HEK293 (cell line): ENCODE measurements around the gene ARMH2.

Source experiments
- GLIS1 ChIP-seq: fragments of 450-650 bp; formaldehyde crosslinking; IDR thresholded peaks from 2 replicates; pipeline ENCODE4 v1.5.1; 2016; ENCODE audit warnings: missing biosample characterization, missing genetic modification characterization
- HIC1 ChIP-seq: fragments of 450-650 bp; formaldehyde crosslinking; IDR thresholded peaks from 2 replicates; pipeline ENCODE4 v1.5.1; 2016; ENCODE audit warnings: missing biosample characterization, missing genetic modification characterization
- HOXC10 ChIP-seq: sonication (generic); formaldehyde crosslinking; IDR thresholded peaks from 2 replicates; pipeline ENCODE4 v1.8.1; 2023; ENCODE audit warnings: mild to moderate bottlenecking, missing genetic modification reagents
- KLF10 ChIP-seq: fragments of 450-650 bp; IDR thresholded peaks from 2 replicates; pipeline ENCODE4 v1.5.1; 2018; ENCODE audit warnings: missing biosample characterization, mild to moderate bottlenecking, missing genetic modification characterization
- KLF9 ChIP-seq: fragments of 450-650 bp; formaldehyde crosslinking; IDR thresholded peaks from 2 replicates; pipeline ENCODE4 v1.5.1; 2016; ENCODE audit warnings: missing biosample characterization, missing genetic modification characterization, low read depth
- OSR2 ChIP-seq: fragments of 450-650 bp; formaldehyde crosslinking; IDR thresholded peaks from 2 replicates; pipeline ENCODE4 v1.5.1; 2016; ENCODE audit warnings: missing biosample characterization, missing genetic modification characterization
- SP3 ChIP-seq: fragments of 450-650 bp; formaldehyde crosslinking; IDR thresholded peaks from 2 replicates; pipeline ENCODE4 v1.5.1; 2016; ENCODE audit warnings: missing biosample characterization, missing genetic modification characterization
- TCF7L2 ChIP-seq: IDR thresholded peaks from 2 replicates; pipeline ENCODE4 v1.6.1; 2011; ENCODE audit warnings: low read depth, mild to moderate bottlenecking, inconsistent platforms, low read length, moderate library complexity, borderline replicate concordance
- ZBTB20 ChIP-seq: fragments of 450-650 bp; formaldehyde crosslinking; IDR thresholded peaks from 2 replicates; pipeline ENCODE4 v1.5.1; 2016; ENCODE audit warnings: missing biosample characterization, missing genetic modification characterization
- ZBTB49 ChIP-seq: fragments of 450-650 bp; formaldehyde crosslinking; IDR thresholded peaks from 2 replicates; pipeline ENCODE4 v1.5.1; 2016; ENCODE audit warnings: missing biosample characterization, missing genetic modification characterization, low read depth
- ZBTB6 ChIP-seq: fragments of 450-650 bp; formaldehyde crosslinking; IDR thresholded peaks from 2 replicates; pipeline ENCODE4 v1.5.1; 2017; ENCODE audit warnings: missing biosample characterization, missing genetic modification characterization
- ZBTB8A ChIP-seq: fragments of 450-650 bp; formaldehyde crosslinking; IDR thresholded peaks from 2 replicates; pipeline ENCODE4 v1.5.1; 2016; ENCODE audit warnings: missing biosample characterization, missing genetic modification characterization
- ZFHX2 ChIP-seq: fragments of 450-650 bp; formaldehyde crosslinking; conservative IDR thresholded peaks from 2 replicates; pipeline ENCODE4 v1.5.1; 2016; ENCODE audit warnings: missing biosample characterization, missing genetic modification characterization
- ZFP69B ChIP-seq: fragments of 450-650 bp; formaldehyde crosslinking; IDR thresholded peaks from 2 replicates; pipeline ENCODE4 v1.5.1; 2016; ENCODE audit warnings: missing biosample characterization, missing genetic modification characterization
- ZNF138 ChIP-seq: fragments of 450-650 bp; formaldehyde crosslinking; IDR thresholded peaks from 2 replicates; pipeline ENCODE4 v1.5.1; 2016; ENCODE audit warnings: missing biosample characterization, missing genetic modification characterization, borderline replicate concordance
- ZNF24 ChIP-seq: fragments of 450-650 bp; formaldehyde crosslinking; IDR thresholded peaks from 2 replicates; pipeline ENCODE4 v1.5.1; 2016; ENCODE audit warnings: missing biosample characterization, missing genetic modification characterization
- ZNF248 ChIP-seq: fragments of 450-650 bp; formaldehyde crosslinking; IDR thresholded peaks from 2 replicates; pipeline ENCODE4 v1.5.1; 2017; ENCODE audit warnings: missing biosample characterization, missing genetic modification characterization
- ZNF280C ChIP-seq: fragments of 450-650 bp; formaldehyde crosslinking; IDR thresholded peaks from 2 replicates; pipeline ENCODE4 v1.5.1; 2016; ENCODE audit warnings: missing biosample characterization, missing genetic modification characterization
- ZNF335 ChIP-seq: fragments of 450-650 bp; formaldehyde crosslinking; conservative IDR thresholded peaks from 2 replicates; pipeline ENCODE4 v1.5.1; 2016; ENCODE audit warnings: missing biosample characterization, missing genetic modification characterization
- ZNF350 ChIP-seq: fragments of 450-650 bp; formaldehyde crosslinking; IDR thresholded peaks from 2 replicates; pipeline ENCODE4 v1.5.0; 2017; ENCODE audit warnings: missing biosample characterization, mild to moderate bottlenecking, missing genetic modification characterization
- ZNF354C ChIP-seq: fragments of 450-650 bp; formaldehyde crosslinking; IDR thresholded peaks from 2 replicates; pipeline ENCODE4 v1.5.1; 2016; ENCODE audit warnings: missing biosample characterization, missing genetic modification characterization, low read depth, borderline replicate concordance
- ZNF366 ChIP-seq: fragments of 450-650 bp; formaldehyde crosslinking; conservative IDR thresholded peaks from 2 replicates; pipeline ENCODE4 v1.5.1; 2016; ENCODE audit warnings: missing biosample characterization, missing genetic modification characterization
- ZNF394 ChIP-seq: fragments of 450-650 bp; formaldehyde crosslinking; IDR thresholded peaks from 2 replicates; pipeline ENCODE4 v1.5.1; 2016; ENCODE audit warnings: missing biosample characterization, missing genetic modification characterization, mild to moderate bottlenecking, moderate library complexity, borderline replicate concordance
- ZNF529 ChIP-seq: fragments of 450-650 bp; formaldehyde crosslinking; IDR thresholded peaks from 2 replicates; pipeline ENCODE4 v1.5.1; 2017; ENCODE audit warnings: missing genetic modification characterization, missing biosample characterization; ENCODE audit not compliant: insufficient replicate concordance
- ZNF530 ChIP-seq: fragments of 450-650 bp; formaldehyde crosslinking; IDR thresholded peaks from 2 replicates; pipeline ENCODE4 v1.5.1; 2016; ENCODE audit warnings: low read depth, missing biosample characterization, missing genetic modification characterization
- ZNF600 ChIP-seq: fragments of 450-650 bp; formaldehyde crosslinking; IDR thresholded peaks from 2 replicates; pipeline ENCODE4 v1.5.1; 2016; ENCODE audit warnings: missing biosample characterization, missing genetic modification characterization
- ZNF629 ChIP-seq: fragments of 450-650 bp; formaldehyde crosslinking; IDR thresholded peaks from 2 replicates; pipeline ENCODE4 v1.5.1; 2017; ENCODE audit warnings: missing biosample characterization, missing genetic modification characterization
- ZNF664 ChIP-seq: fragments of 450-650 bp; formaldehyde crosslinking; IDR thresholded peaks from 2 replicates; pipeline ENCODE4 v1.5.1; 2016; ENCODE audit warnings: missing biosample characterization, missing genetic modification characterization
- ZNF707 ChIP-seq: fragments of 450-650 bp; formaldehyde crosslinking; IDR thresholded peaks from 2 replicates; pipeline ENCODE4 v1.5.1; 2016; ENCODE audit warnings: missing biosample characterization, missing genetic modification characterization
- ZNF785 ChIP-seq: fragments of 450-650 bp; formaldehyde crosslinking; IDR thresholded peaks from 2 replicates; pipeline ENCODE4 v1.5.1; 2016; ENCODE audit warnings: missing biosample characterization, missing genetic modification characterization
- ZNF792 ChIP-seq: fragments of 450-650 bp; formaldehyde crosslinking; IDR thresholded peaks from 2 replicates; pipeline ENCODE4 v1.5.1; 2016; ENCODE audit warnings: missing biosample characterization, missing genetic modification characterization

The ARMH2 gene

GRCh38 chr6:24774696-24775519, 23.8 kb downstream of the ARMH2 start, which contains the start of gene GMNN (continued):
- TF ChIP-seq ZBTB8A (tag by site-specific recombination), result peak; percentile 96
- no peak for TF ChIP-seq ZNF138
- TF ChIP-seq ZNF248 (tag by site-specific recombination), result no peak
- peak; percentile 93 for TF ChIP-seq ZBTB20 (tag by site-specific recombination)
- no peak for TF ChIP-seq ZNF350
- no peak for TF ChIP-seq ZNF530 (tag by site-specific recombination)
- TF ChIP-seq HOXC10 (CRISPR knock-in tag), result 0 out of 2 replicates have a peak, but pooled peaks have one; percentile 57
- peak; percentile 88 for TF ChIP-seq ZNF629 (tag by site-specific recombination)
- peak; percentile 89; the same call in 1 of the 2 replicates for TF ChIP-seq ZNF792 (tag by site-specific recombination)
- peak; percentile 66; the same call in 1 of the 2 replicates for TF ChIP-seq ZNF785 (tag by site-specific recombination)
- no peak for TF ChIP-seq ZNF280C (tag by site-specific recombination)
- TF ChIP-seq OSR2, result peak; percentile 37; the same call in 1 of the 2 replicates
- TF ChIP-seq SP3, result peak; percentile 83
- TF ChIP-seq HIC1 (tag by site-specific recombination), result peak; percentile 98
- peak; percentile 66; the same call in 1 of the 2 replicates for TF ChIP-seq KLF10 (tag by site-specific recombination)
- TF ChIP-seq KLF9, result peak; percentile 76
- TF ChIP-seq ZNF664, result 0 out of 2 replicates have a peak, but pooled peaks have one; percentile 11
- TF ChIP-seq ZBTB6, result peak; percentile 58; the same call in 1 of the 2 replicates
- no peak for TF ChIP-seq TCF7L2
- TF ChIP-seq ZNF529 (tag by site-specific recombination), result no peak
- 0 out of 2 replicates have a peak, but pooled peaks have one; percentile 56 for TF ChIP-seq ZNF707 (tag by site-specific recombination)
- TF ChIP-seq ZNF394 (tag by site-specific recombination), result peak; percentile 94
- TF ChIP-seq ZNF354C, result no peak
- peak; percentile 76 for TF ChIP-seq ZNF335
- TF ChIP-seq ZNF366 (tag by site-specific recombination), result no peak
- TF ChIP-seq ZFHX2 (tag by site-specific recombination), result peak; percentile 63
- peak; percentile 77 for TF ChIP-seq GLIS1 (tag by site-specific recombination)
- peak; percentile 93 for TF ChIP-seq ZNF24 (tag by site-specific recombination)
- no peak for TF ChIP-seq ZBTB49
- peak; percentile 77 for TF ChIP-seq ZFP69B
- peak; percentile 97 for TF ChIP-seq ZNF600 (tag by site-specific recombination)
